GM12891 (cell line): ENCODE results near the gene NCOA4.

Experiments
- PAX5 ChIP-seq: IDR thresholded peaks from 2 replicates; pipeline ENCODE4 v1.6.1; 2011; ENCODE audit warnings: low read length, moderate library complexity, mild to moderate bottlenecking; ENCODE audit not compliant: insufficient read depth, severe bottlenecking
- POLR2A ChIP-seq: IDR thresholded peaks from 2 replicates; pipeline ENCODE4 v1.6.1; 2011; ENCODE audit warnings: low read depth, low read length, control low read depth
- POLR2AphosphoS5 ChIP-seq: IDR thresholded peaks from 2 replicates; pipeline ENCODE4 v1.6.1; 2011; ENCODE audit warnings: low read depth, low read length, control low read depth
- POU2F2 ChIP-seq: IDR thresholded peaks from 2 replicates; pipeline ENCODE4 v1.6.1; 2011; ENCODE audit warnings: low read depth, mild to moderate bottlenecking, control low read depth, low read length, moderate library complexity
- SPI1 ChIP-seq: IDR thresholded peaks from 2 replicates; pipeline ENCODE4 v1.6.1; 2011; ENCODE audit warnings: low read depth, low read length, control low read depth
- TAF1 ChIP-seq: IDR thresholded peaks from 2 replicates; pipeline ENCODE4 v1.6.1; 2011; ENCODE audit warnings: low read depth, low read length, control low read depth

DNA sequence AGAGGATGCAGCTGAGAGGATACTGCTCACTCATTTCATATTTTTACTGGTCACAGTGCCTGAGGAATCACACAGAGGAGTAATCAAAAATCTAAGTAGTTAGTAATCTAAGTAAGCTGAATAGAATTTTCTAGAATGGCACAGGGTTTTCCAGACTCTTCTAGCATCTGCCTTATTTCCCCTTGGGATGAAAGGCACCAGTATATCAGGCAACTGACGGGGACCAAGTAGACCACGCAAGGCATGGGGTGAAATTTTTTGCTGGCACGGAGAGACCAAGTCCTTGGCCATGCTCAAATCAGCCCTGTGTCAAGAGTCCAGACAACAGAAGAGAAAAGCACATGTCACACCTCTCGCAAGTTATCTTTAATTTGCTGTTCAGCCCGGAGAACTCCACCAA is 14.2 kb downstream of the NCOA4 start:
- no peak for TF ChIP-seq POLR2A
- no peak for TF ChIP-seq POLR2AphosphoS5
- no peak for TF ChIP-seq SPI1
- no peak for TF ChIP-seq TAF1
- TF ChIP-seq PAX5 = no peak
- no peak for TF ChIP-seq POU2F2
